ENCODE measurements around the gene ADRA2A. TPM values are rescaled to one million over a fixed set of nuclear protein-coding genes. Genes with fewer than 3 reads are reported as not detected.

Gene ADRA2A
- total RNA-seq, 1 donor from 2014 or later, result 0.32 TPM

GRCh38 chr10:111082102-111082975 lies 5.5 kb downstream of the ADRA2A start:
- peaks cover 32% of the 10 kb centered on the region for H3K27me3 Mint-ChIP-seq (ENCODE audit: unreplicated experiment)
- TF ChIP-seq CTCF (IDR thresholded peaks at IDR 0.05; ENCODE audit: partially characterized antibody, unreplicated experiment), result no peak
- H3K27ac Mint-ChIP-seq (ENCODE audit: unreplicated experiment), result no peak overlapping the region
- no peak for DNase-seq
- H3K4me1 Mint-ChIP-seq (ENCODE audit: low read depth, unreplicated experiment), result no peaks in the 10 kb centered on the region
- H3K4me3 Mint-ChIP-seq (ENCODE audit: unreplicated experiment), result no peak overlapping the region
- peaks cover 6% of the 10 kb centered on the region for H3K9me3 Mint-ChIP-seq (ENCODE audit: unreplicated experiment)
- H3K36me3 Mint-ChIP-seq (ENCODE audit: unreplicated experiment), result no peaks in the 10 kb centered on the region

DNA sequence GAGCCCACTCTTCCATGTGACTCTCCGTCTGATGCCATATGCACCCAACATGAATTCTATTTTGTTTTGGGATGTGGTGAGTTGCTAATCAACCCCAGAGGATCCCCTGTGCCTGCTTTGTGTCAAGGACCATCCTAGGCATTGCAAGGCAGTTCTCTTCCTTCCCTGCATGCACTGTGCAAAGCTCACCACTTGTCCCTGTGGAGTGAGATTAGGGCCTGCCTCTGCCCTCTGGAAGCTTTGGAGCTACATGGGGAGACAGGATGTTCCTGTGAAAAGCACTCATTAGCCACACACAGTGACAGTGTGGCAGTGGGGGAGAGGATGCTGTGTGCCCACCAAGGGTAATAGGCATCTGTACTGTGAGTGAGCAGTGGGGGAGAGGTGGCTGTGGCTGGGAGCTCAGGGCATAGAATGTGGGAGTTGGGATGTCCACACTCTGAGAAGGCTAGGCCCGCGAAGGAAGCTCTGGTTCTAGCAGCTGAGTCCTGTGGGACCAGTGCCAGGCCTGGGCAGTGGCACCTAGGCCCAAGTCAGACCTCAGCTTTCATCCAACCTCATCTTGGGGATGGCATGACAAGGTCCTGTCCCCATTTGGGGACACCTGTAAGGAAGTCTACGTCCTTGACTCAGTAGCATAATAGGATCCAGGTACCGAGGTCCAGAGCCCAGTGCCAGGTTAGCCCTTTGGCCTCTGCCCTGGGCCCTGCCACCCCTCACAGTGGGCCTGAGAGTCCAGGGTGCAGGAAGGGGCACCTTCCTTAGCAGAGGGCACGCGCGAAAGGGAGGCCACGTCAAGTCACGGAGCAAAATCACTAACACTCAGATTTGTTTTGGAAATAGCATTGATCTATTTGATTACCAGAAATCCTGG lies 6.6 kb downstream of the ADRA2A start:
- peaks cover 28% of the 10 kb centered on the region for H3K27me3 Mint-ChIP-seq (ENCODE audit: unreplicated experiment)
- TF ChIP-seq CTCF (IDR thresholded peaks at IDR 0.05; ENCODE audit: partially characterized antibody, unreplicated experiment), result no peak
- H3K27ac Mint-ChIP-seq (ENCODE audit: unreplicated experiment), result no peak overlapping the region
- H3K4me1 Mint-ChIP-seq (ENCODE audit: low read depth, unreplicated experiment), result no peaks in the 10 kb centered on the region
- no peak overlapping the region for H3K4me3 Mint-ChIP-seq (ENCODE audit: unreplicated experiment)
- no peaks in the 10 kb centered on the region for H3K36me3 Mint-ChIP-seq (ENCODE audit: unreplicated experiment)
- no peak for DNase-seq
- peaks cover 6% of the 10 kb centered on the region for H3K9me3 Mint-ChIP-seq (ENCODE audit: unreplicated experiment)

GRCh38 chr10:111084366-111085255 lies 7.8 kb downstream of the ADRA2A start:
- peaks cover 4% of the 10 kb centered on the region for H3K9me3 Mint-ChIP-seq (ENCODE audit: unreplicated experiment)

More at GRCh38 chr10:111084366-111085255, 7.8 kb downstream of the ADRA2A start:
- H3K27me3 Mint-ChIP-seq (ENCODE audit: unreplicated experiment), result peaks cover 22% of the 10 kb centered on the region
- no peak overlapping the region for H3K4me3 Mint-ChIP-seq (ENCODE audit: unreplicated experiment)
- no peak for DNase-seq
- H3K27ac Mint-ChIP-seq (ENCODE audit: unreplicated experiment), result no peak overlapping the region
- no peak for TF ChIP-seq CTCF (IDR thresholded peaks at IDR 0.05; ENCODE audit: partially characterized antibody, unreplicated experiment)
- no peaks in the 10 kb centered on the region for H3K36me3 Mint-ChIP-seq (ENCODE audit: unreplicated experiment)
- no peaks in the 10 kb centered on the region for H3K4me1 Mint-ChIP-seq (ENCODE audit: low read depth, unreplicated experiment)
